OCI-LY1 (cell line): ENCODE measurements around the gene ABCB4.

ENCODE experiments used
- H2AFZ ChIP-seq: fragments of 200-600 bp; sonication (generic), shearing (Covaris generic); 2 replicates; pipeline ENCODE4 v1.6.0; 2014; ENCODE audit warnings: antibody characterized with exemption, mild to moderate bottlenecking, low read length
- H3F3A ChIP-seq: fragments of 200-600 bp; sonication (generic), shearing (Covaris generic); 2 replicates; pipeline ENCODE4 v1.6.0; 2014; ENCODE audit warnings: mild to moderate bottlenecking, antibody characterized with exemption, low read length, moderate library complexity; ENCODE audit not compliant: insufficient read depth
- H3K27ac ChIP-seq: fragments of 200-600 bp; sonication (generic); 2 replicates; pipeline ENCODE4 v1.5.1; 2014; ENCODE audit warnings: low read length, mixed run types, mild to moderate bottlenecking, low read depth; ENCODE audit not compliant: poor library complexity, severe bottlenecking
- H3K27me3 ChIP-seq: fragments of 200-600 bp; sonication (generic); 2 replicates; pipeline ENCODE4 v1.6.0; 2014; ENCODE audit warnings: antibody characterized with exemption, mild to moderate bottlenecking, low read length, moderate library complexity; ENCODE audit not compliant: insufficient read depth
- H3K36me3 ChIP-seq: fragments of 200-600 bp; sonication (generic); 2 replicates; pipeline ENCODE4 v1.6.1; 2014; ENCODE audit warnings: mild to moderate bottlenecking, antibody characterized with exemption, low read length, moderate library complexity, mixed read lengths; ENCODE audit not compliant: insufficient read depth
- H3K4me1 ChIP-seq: fragments of 200-600 bp; sonication (generic); 2 replicates; pipeline ENCODE4 v1.5.1; 2014; ENCODE audit warnings: mild to moderate bottlenecking, low read length, moderate library complexity; ENCODE audit not compliant: insufficient read depth, severe bottlenecking
- H3K4me2 ChIP-seq: fragments of 200-600 bp; sonication (generic), shearing (Covaris generic); 2 replicates; pipeline ENCODE4 v1.6.1; 2014; ENCODE audit warnings: low read length
- H3K4me3 ChIP-seq: fragments of 200-600 bp; sonication (generic); 2 replicates; pipeline ENCODE4 v1.5.1; 2014; ENCODE audit warnings: low read length, low read depth, mild to moderate bottlenecking, mixed read lengths; ENCODE audit not compliant: poor library complexity, severe bottlenecking
- H3K79me2 ChIP-seq: fragments of 200-600 bp; shearing (Covaris generic); 2 replicates; pipeline ENCODE4 v1.6.1; 2016; ENCODE audit warnings: mixed run types, low read length, mixed read lengths; ENCODE audit not compliant: insufficient read depth
- H3K9ac ChIP-seq: fragments of 200-600 bp; sonication (generic), shearing (Covaris generic); 2 replicates; pipeline ENCODE4 v1.6.1; 2014; ENCODE audit warnings: mild to moderate bottlenecking, low read length, mixed read lengths
- H3K9me2 ChIP-seq: fragments of 200-600 bp; sonication (generic), shearing (Covaris generic); 2 replicates; pipeline ENCODE4 v1.6.1; 2014; ENCODE audit warnings: low read depth, mild to moderate bottlenecking, low read length, mixed read lengths
- H3K9me3 ChIP-seq: fragments of 200-600 bp; shearing (Covaris generic); 2 replicates; pipeline ENCODE4 v1.6.1; 2014; ENCODE audit warnings: low read length, mixed read lengths
- H4K20me1 ChIP-seq: fragments of 200-600 bp; sonication (generic), shearing (Covaris generic); 2 replicates; pipeline ENCODE4 v1.6.0; 2016; ENCODE audit warnings: mild to moderate bottlenecking, low read length; ENCODE audit not compliant: insufficient read depth
- CTCF ChIP-seq: fragments of 200-600 bp; sonication (generic), shearing (Covaris generic); IDR thresholded peaks from 2 replicates; pipeline ENCODE4 v1.5.1; 2017; ENCODE audit warnings: mild to moderate bottlenecking, antibody characterized with exemption, low read length, moderate library complexity, mixed read lengths
- EZH2 ChIP-seq: fragments of 200-600 bp; sonication (generic), shearing (Covaris generic); IDR thresholded peaks from 2 replicates; pipeline ENCODE4 v1.8.0; 2017; ENCODE audit warnings: borderline replicate concordance, mixed run types, mild to moderate bottlenecking, antibody characterized with exemption, low read length, moderate library complexity, mixed read lengths

ABCB4 gene

GRCh38 chr7:87482115-87482514 lies 6.6 kb upstream of the ABCB4 start:
- Histone ChIP-seq H4K20me1 (no peaks in the 10 kb centered on the region), H3K4me1 (no peaks in the 10 kb centered on the region), H2AFZ (no peak overlapping the region), H3K4me3 (no peak overlapping the region), H3K9ac (no peak overlapping the region), H3K27ac (no peak overlapping the region), H3F3A (no peaks in the 10 kb centered on the region), H3K9me2 (no peaks in the 10 kb centered on the region), H3K9me3 (no peaks in the 10 kb centered on the region), H3K36me3 (no peaks in the 10 kb centered on the region), H3K79me2 (no peaks in the 10 kb centered on the region), H3K27me3 (no peaks in the 10 kb centered on the region), H3K4me2 (no peak overlapping the region)
- TF ChIP-seq CTCF (no peak), EZH2 (no peak)

DNA sequence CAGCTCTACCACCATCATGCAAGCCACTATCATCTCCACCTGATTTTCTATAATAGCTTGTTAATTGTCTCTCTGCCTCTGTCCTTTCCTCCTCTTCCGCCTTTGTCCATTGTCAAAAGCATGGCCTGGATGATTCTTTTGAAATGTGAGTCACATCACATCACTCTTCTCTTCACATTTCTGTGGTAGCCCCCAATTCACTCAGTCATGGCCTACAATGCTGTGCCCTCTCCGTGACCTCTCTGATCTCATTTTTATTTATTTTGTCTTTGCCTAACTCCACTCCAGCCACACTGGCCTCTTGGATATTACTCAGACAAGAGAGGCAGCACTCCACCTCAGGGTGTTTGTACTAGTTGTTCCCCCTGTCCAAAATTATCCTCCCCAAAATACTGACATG lies 4.9 kb upstream of the ABCB4 start:
- Histone ChIP-seq H3K4me3 (no peak overlapping the region), H3K4me2 (no peak overlapping the region), H3K79me2 (no peaks in the 10 kb centered on the region), H3K4me1 (peaks cover 10% of the 10 kb centered on the region), H2AFZ (no peak overlapping the region), H4K20me1 (no peaks in the 10 kb centered on the region), H3K27ac (no peak overlapping the region), H3F3A (no peaks in the 10 kb centered on the region; the same call in 1 of the 2 replicates), H3K9ac (no peak overlapping the region), H3K36me3 (no peaks in the 10 kb centered on the region), H3K27me3 (no peaks in the 10 kb centered on the region), H3K9me2 (no peaks in the 10 kb centered on the region), H3K9me3 (no peaks in the 10 kb centered on the region)
- TF ChIP-seq CTCF (no peak), EZH2 (no peak)

DNA sequence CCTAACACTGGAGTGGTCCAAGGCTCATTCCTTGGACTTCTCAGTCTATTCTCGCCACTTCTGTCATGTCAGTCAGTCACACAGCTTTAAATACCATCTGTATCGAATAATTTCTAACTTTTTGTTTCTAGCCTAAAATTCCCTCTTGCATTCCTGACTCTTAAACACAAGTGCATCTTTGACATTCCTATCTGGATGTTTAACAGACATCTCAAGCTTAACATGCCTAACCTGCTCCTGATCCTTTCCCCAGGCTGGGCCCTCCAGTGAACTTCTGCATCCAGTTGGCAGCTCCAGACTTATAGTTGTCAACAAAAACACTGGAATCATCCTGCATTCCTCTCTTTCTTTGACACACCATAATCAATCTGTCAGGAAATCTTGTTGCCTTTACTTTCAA lies 4.5 kb upstream of the ABCB4 start:
- no peak overlapping the region for H3K4me2 ChIP-seq
- H3K4me1 ChIP-seq: peaks cover 15% of the 10 kb centered on the region
- no peaks in the 10 kb centered on the region for H3K36me3 ChIP-seq
- no peaks in the 10 kb centered on the region for H3K27me3 ChIP-seq
- TF ChIP-seq EZH2 (no peak), CTCF (no peak)
- H3K9me2 ChIP-seq: no peaks in the 10 kb centered on the region
- H3K27ac ChIP-seq: no peak overlapping the region
- no peaks in the 10 kb centered on the region for H4K20me1 ChIP-seq
- no peak overlapping the region for H2AFZ ChIP-seq
- no peak overlapping the region for H3K4me3 ChIP-seq
- H3K9ac ChIP-seq: no peak overlapping the region
- no peaks in the 10 kb centered on the region for H3K9me3 ChIP-seq
- H3K79me2 ChIP-seq: no peaks in the 10 kb centered on the region
- H3F3A ChIP-seq: no peaks in the 10 kb centered on the region; the same call in 1 of the 2 replicates
